Left lung (tissue), 10 donors: ENCODE data around the gene IFITM10. TPM values are rescaled to one million over a fixed set of nuclear protein-coding genes. Genes with fewer than 3 reads are reported as not detected.
A peak's percentile ranks its signal among the peaks of the same experiment; 100 is the strongest.

Source experiments
- ATAC-seq: fragments of 200-7000 bp; cut with Tn5 transposase; one replicate; pipeline ENCODE4 v1.9.1; 2020; ENCODE audit warnings: moderate library complexity
- DNase-seq, 4 donors: peaks; one replicate each; pipeline ENCODE4 v3.0.0-alpha.2; 2013 to 2020
- H3K27ac ChIP-seq, 2 donors: fragments of 200-600 bp; sonication (generic) in 1 of 2; one replicate each; pipeline versions ENCODE4 v1.5.0 to v1.8.0; 2020 to 2021
- H3K27me3 ChIP-seq, 2 donors: fragments of 200-600 bp; sonication (generic) in 1 of 2; one replicate each; pipeline versions ENCODE4 v1.5.0 to v1.8.0; 2020 to 2021
- H3K36me3 ChIP-seq, 2 donors: fragments of 200-600 bp; sonication (generic) in 1 of 2; one replicate each; pipeline versions ENCODE4 v1.5.0 to v1.8.0; 2020 to 2021
- H3K4me1 ChIP-seq, 2 donors: fragments of 200-600 bp; one replicate each; pipeline ENCODE4 v1.8.0; 2021
- H3K4me3 ChIP-seq, 2 donors: fragments of 200-600 bp; sonication (generic) in 1 of 2; one replicate each; pipeline versions ENCODE4 v1.5.0 to v1.8.0; 2020 to 2021; ENCODE audit warnings: mild to moderate bottlenecking in 1 of 2
- H3K9me3 ChIP-seq, 2 donors: fragments of 200-600 bp; sonication (generic) in 1 of 2; one replicate each; pipeline versions ENCODE4 v1.5.0 to v1.8.0; 2020 to 2021
- intact Hi-C, 2 donors: fragments of 100-400 bp; cut with DNase I; formaldehyde crosslinking; loops; one replicate each; pipeline versions ENCODE4 v1.11.2 to v1.14.2; 2022
- polyA plus RNA-seq, 6 donors: library from polyadenylated mRNA; unstranded; fragments of 120-200 nt; gene quantifications; one replicate each; pipeline ENCODE4 v1.2.1, GENCODE V29; 2013; ENCODE audit not compliant: insufficient read length in 6 of 6
- total RNA-seq, 2 donors: library from RNA; stranded (reverse); fragmentation: NEBNext Ultra II Directional; extraction: Animal tissue kit (Norgen Biotek cat#: 25700); gene quantifications; one replicate each; pipeline ENCODE4 v1.2.1, GENCODE V29; 2021
- TF ChIP-seq, protein P1 (sequence below), 2 donors: fragments of 200-600 bp; sonication (generic) in 1 of 2; IDR thresholded peaks; one replicate each; pipeline versions ENCODE4 v1.5.0 to v1.8.0; 2021; ENCODE audit warnings: antibody characterized with exemption in 2 of 2
- donor health status: DM: no; HTN: yes; CAD: no.
- donor health status: DM: no; HTN: no; CAD: no.

IFITM10 gene
- total and polyA plus RNA-seq, 8 donors = 0.07 to 16.5 (median 0.22) TPM; not detected in 1

DNA sequence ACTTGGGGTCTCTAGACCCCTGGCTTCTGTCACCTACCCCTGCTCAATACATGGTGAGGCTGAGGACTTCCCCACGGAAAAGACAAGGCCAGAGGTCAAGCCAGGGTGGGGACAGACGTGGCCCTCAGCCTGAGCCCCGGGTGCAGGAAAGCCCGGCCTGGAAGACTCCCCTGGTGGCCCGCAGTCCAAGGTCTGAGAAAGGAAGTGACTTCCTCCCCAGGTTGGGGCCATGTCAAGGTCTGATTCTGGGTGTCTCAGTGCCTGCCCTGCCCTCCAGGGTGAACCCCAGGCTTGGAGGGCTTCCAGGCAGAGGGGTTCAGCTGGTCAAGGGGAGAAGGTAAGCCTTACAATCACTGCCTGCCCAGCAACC lies 9.4 kb upstream of the IFITM10 start:
- peaks cover 0 to 72% of the 10 kb centered on the region in 2 donors for H3K36me3 ChIP-seq
- no peak for ATAC-seq
- H3K27ac ChIP-seq = peak overlapping the region; percentile 88 to 93
- peak in 1 of 4 donors; percentile 76 for DNase-seq
- H3K27me3 ChIP-seq = no peaks in the 10 kb centered on the region
- TF ChIP-seq, protein P1, sequence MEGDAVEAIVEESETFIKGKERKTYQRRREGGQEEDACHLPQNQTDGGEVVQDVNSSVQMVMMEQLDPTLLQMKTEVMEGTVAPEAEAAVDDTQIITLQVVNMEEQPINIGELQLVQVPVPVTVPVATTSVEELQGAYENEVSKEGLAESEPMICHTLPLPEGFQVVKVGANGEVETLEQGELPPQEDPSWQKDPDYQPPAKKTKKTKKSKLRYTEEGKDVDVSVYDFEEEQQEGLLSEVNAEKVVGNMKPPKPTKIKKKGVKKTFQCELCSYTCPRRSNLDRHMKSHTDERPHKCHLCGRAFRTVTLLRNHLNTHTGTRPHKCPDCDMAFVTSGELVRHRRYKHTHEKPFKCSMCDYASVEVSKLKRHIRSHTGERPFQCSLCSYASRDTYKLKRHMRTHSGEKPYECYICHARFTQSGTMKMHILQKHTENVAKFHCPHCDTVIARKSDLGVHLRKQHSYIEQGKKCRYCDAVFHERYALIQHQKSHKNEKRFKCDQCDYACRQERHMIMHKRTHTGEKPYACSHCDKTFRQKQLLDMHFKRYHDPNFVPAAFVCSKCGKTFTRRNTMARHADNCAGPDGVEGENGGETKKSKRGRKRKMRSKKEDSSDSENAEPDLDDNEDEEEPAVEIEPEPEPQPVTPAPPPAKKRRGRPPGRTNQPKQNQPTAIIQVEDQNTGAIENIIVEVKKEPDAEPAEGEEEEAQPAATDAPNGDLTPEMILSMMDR (IDR thresholded peaks at IDR 0.05) = no peak
- H3K4me1 ChIP-seq = peaks cover 39 to 92% of the 10 kb centered on the region in 2 donors
- intact Hi-C loops = no loop called here
- no peaks in the 10 kb centered on the region for H3K9me3 ChIP-seq
- peak overlapping the region in 1 of 2 donors; percentile 78 for H3K4me3 ChIP-seq

DNA sequence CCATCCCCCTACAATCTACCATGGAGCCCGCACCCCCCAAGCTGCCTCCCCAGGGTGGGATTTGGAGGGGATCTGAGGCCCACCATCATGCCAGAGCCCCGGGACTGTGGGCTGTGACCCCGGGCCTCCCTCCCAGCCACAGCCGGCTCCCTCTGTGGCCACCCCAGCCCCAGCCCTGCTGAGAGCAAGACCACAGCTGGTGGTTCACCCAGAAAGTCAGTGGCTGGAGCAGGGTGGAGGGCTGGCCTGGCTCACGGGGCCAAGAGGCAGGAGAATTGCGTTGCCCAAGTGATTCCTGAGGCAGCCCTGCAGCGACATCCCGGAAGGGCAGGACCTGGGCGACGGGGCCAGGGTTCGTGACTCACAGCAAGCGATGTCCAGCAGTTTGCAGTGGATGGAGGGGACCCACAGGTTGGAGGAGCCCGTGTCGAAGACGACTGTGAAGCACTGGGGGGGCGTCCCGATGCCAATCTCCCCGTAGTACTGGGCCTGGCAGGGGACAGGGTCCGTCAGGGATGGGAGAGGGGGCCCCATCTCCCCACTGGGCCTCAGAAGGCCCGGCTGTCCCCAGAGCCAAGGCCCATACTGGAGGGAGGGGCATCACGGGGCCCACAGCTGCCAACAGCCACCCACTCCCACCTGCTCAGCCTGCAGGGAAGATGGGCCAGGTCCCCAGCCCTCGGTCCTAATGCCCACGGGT lies 8.9 kb upstream of the IFITM10 start:
- Histone ChIP-seq H3K9me3 (no peaks in the 10 kb centered on the region), H3K4me1 (peaks cover 37 to 88% of the 10 kb centered on the region in 2 donors), H3K27me3 (no peaks in the 10 kb centered on the region), H3K4me3 (peak overlapping the region in 1 of 2 donors; percentile 78), H3K36me3 (peaks cover 0 to 77% of the 10 kb centered on the region in 2 donors), H3K27ac (peak overlapping the region; percentile 88 to 93)
- DNase-seq = peak in 2 of 4 donors; percentile 34 to 83
- intact Hi-C loops = no loop called here
- TF ChIP-seq, protein P1 (IDR thresholded peaks at IDR 0.05) = no peak
- no peak for ATAC-seq

DNA sequence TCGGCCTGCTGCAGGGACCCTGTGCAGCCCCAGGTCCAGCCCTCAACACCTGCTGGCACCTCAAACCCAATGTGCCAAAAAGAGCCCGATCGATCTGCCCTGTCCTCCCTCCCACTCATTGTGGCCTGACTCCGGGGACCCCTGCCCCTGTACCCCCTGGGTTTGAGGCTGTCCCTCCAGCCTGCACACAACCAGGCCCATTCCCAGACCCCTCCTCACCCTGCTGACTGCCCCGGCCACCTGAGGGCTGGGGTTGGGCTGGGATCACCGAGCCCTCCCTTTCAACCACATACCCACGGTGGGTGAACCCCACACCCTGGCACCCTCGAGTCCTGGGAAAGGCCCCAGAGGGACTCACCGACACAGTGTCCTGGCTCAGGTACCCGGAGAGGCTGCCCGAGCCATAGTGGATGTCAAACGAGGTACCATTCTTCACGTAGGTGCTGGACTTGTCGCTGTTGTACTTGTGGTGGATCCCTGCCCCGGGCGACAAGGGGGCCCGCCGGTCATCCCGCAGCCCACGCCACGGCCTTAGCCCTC lies 8.3 kb upstream of the IFITM10 start:
- ATAC-seq (no peak), DNase-seq (peak in 2 of 4 donors; percentile 33 to 79)
- Histone ChIP-seq H3K4me3 (peak overlapping the region in 1 of 2 donors; percentile 78), H3K4me1 (peaks cover 35 to 89% of the 10 kb centered on the region in 2 donors), H3K9me3 (no peaks in the 10 kb centered on the region), H3K36me3 (peaks cover 0 to 84% of the 10 kb centered on the region in 2 donors), H3K27ac (peak overlapping the region; percentile 67 to 88), H3K27me3 (no peaks in the 10 kb centered on the region)
- intact Hi-C loops = no loop called here
- TF ChIP-seq, protein P1 (IDR thresholded peaks at IDR 0.05) = no peak

DNA sequence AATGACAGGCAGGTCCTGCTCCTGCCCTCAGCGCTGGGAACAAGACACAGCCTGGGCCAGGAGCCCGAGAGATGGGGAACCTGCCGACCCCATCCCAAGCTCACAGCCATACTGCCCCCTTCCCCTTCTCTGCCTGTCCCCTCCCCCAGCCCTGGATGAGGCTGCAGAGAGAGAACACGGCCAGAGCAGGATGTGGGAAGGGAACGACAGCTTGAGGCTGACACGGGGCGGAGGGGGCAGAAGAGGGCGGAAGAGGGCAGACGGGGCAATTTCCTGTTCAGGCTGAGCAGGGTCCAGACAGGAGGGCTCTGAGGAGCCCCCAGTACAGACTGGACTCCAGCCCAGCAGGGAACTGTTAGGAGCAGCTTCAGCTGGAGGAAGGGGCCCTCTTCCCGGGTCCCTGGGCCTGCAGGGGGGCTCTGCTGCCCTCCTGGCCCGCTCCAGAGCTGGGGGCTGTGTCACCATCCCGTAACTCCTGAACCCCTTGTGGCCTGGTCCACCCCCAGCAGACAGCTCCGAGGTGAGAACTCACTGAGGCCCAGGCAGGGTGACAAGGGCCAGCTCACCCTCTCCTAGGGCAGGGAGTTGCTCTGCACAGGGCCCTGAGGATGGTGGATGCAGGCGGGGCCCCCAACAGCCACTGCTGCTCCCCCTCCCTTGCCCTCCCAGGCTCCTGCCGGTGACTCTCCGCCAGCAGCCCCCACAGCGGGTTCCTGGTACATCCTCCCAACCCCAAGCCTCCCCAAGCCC lies 7.6 kb upstream of the IFITM10 start:
- peak in 2 of 4 donors; percentile 65 to 86 for DNase-seq
- intact Hi-C loops = no loop called here
- Histone ChIP-seq H3K4me1 (peaks cover 34 to 91% of the 10 kb centered on the region in 2 donors), H3K9me3 (no peaks in the 10 kb centered on the region), H3K27ac (peak overlapping the region; percentile 67 to 88), H3K36me3 (peaks cover 0 to 90% of the 10 kb centered on the region in 2 donors), H3K27me3 (no peaks in the 10 kb centered on the region), H3K4me3 (peak overlapping the region in 1 of 2 donors; percentile 78)
- no peak for ATAC-seq
- TF ChIP-seq, protein P1 (IDR thresholded peaks at IDR 0.05) = no peak
